PC-9 (cell line): ENCODE results near the gene ABI3BP. TPM values are rescaled to one million over a fixed set of nuclear protein-coding genes. Genes with fewer than 3 reads are reported as not detected.

Source experiments
- BruUV-seq: library from RNA; stranded (reverse); fragments of 400-500 nt; replicated peaks from 2 replicates; lab custom pipeline; 2021; lab: Mats Ljungman, UMichigan
- CTCF ChIA-PET: fragments of 300-600 bp; sonication (Branson Sonifier 250); formaldehyde crosslinking; loops from one replicate; lab custom pipeline; 2022; ENCODE audit warnings: antibody characterized with exemption; lab: Charles Lee
- POLR2A ChIA-PET: fragments of 300-600 bp; sonication (Branson Sonifier 250); formaldehyde crosslinking; loops from one replicate; lab custom pipeline; 2022; ENCODE audit warnings: antibody characterized with exemption; ENCODE audit not compliant: unreplicated experiment; lab: Charles Lee
- DNase-seq, 2 experiments: peaks; one replicate each; pipeline versions ENCODE4 v3.0.0 to v3.0.0-alpha.2; 2015 to 2022; ENCODE audit warnings: mixed read lengths in 1 of 2
- H2AFZ ChIP-seq: fragments of 200-600 bp; sonication (generic); 2 replicates; pipeline ENCODE4 v1.8.1; 2017; ENCODE audit warnings: antibody characterized with exemption
- H3F3A ChIP-seq: fragments of 200-600 bp; sonication (generic); 2 replicates; pipeline ENCODE4 v1.8.1; 2017; ENCODE audit warnings: antibody characterized with exemption, mild to moderate bottlenecking, low read depth; ENCODE audit not compliant: insufficient read depth
- H3K27ac ChIP-seq: fragments of 200-600 bp; sonication (generic); 2 replicates; pipeline ENCODE4 v1.6.1; 2016; ENCODE audit warnings: mixed run types
- H3K27me3 ChIP-seq: fragments of 200-600 bp; sonication (generic); 2 replicates; pipeline ENCODE4 v1.6.1; 2016; ENCODE audit warnings: low read depth, mixed run types; ENCODE audit not compliant: insufficient read depth
- H3K36me3 ChIP-seq: fragments of 200-600 bp; sonication (generic); 2 replicates; pipeline ENCODE4 v1.6.1; 2016; ENCODE audit warnings: low read depth, mixed run types
- H3K4me1 ChIP-seq: fragments of 200-600 bp; sonication (generic); replicated peaks from 2 replicates; pipeline ENCODE4 v1.6.1; 2016; ENCODE audit warnings: mixed run types; ENCODE audit not compliant: insufficient read depth
- H3K4me2 ChIP-seq: fragments of 200-600 bp; sonication (generic); 2 replicates; pipeline ENCODE4 v1.6.1; 2017; ENCODE audit warnings: mixed run types
- H3K4me3 ChIP-seq: fragments of 200-600 bp; sonication (generic); 2 replicates; pipeline ENCODE4 v1.6.1; 2016; ENCODE audit warnings: mixed run types
- H3K79me2 ChIP-seq: fragments of 200-600 bp; sonication (generic); 2 replicates; pipeline ENCODE4 v1.6.1; 2017; ENCODE audit warnings: low read depth, mixed run types
- H3K9me2 ChIP-seq: fragments of 200-600 bp; sonication (generic); 2 replicates; pipeline ENCODE4 v1.8.1; 2017; ENCODE audit warnings: mild to moderate bottlenecking; ENCODE audit not compliant: insufficient read depth
- H3K9me3 ChIP-seq: fragments of 200-600 bp; sonication (generic); 2 replicates; pipeline ENCODE4 v1.8.1; 2016; ENCODE audit warnings: low read depth; ENCODE audit not compliant: insufficient read depth
- H4K20me1 ChIP-seq: fragments of 200-600 bp; sonication (generic); 2 replicates; pipeline ENCODE4 v1.8.1; 2017; ENCODE audit not compliant: insufficient read depth
- EZH2 ChIP-seq: fragments of 200-600 bp; sonication (generic); IDR thresholded peaks from 2 replicates; pipeline ENCODE4 v1.8.0; 2017; ENCODE audit warnings: antibody characterized with exemption, low read depth
- intact Hi-C: fragments of 100-400 bp; cut with micrococcal nuclease; formaldehyde crosslinking; loops from one replicate; pipeline ENCODE4 v1.10.0; 2022; ENCODE audit not compliant: unreplicated experiment
- total RNA-seq: library from RNA; stranded (reverse); gene quantifications from 2 replicates; pipeline ENCODE4 v1.2.3, GENCODE V29; 2021
- TF ChIP-seq, protein P1 (sequence below): fragments of 200-600 bp; sonication (generic); conservative IDR thresholded peaks from 2 replicates; pipeline ENCODE4 v1.6.1; 2017; ENCODE audit warnings: mixed run types, antibody characterized with exemption, mild to moderate bottlenecking, moderate library complexity

Gene ABI3BP
- total RNA-seq, 1 experiment from 2014 or later: 4.2 TPM

- Histone ChIP-seq H3F3A (no peaks in the 10 kb centered on the region), H3K27ac (no peak overlapping the region), H3K4me3 (no peak overlapping the region), H3K27me3 (no peaks in the 10 kb centered on the region), H3K4me2 (no peak overlapping the region), H4K20me1 (no peaks in the 10 kb centered on the region), H2AFZ (no peak overlapping the region), H3K36me3 (no peaks in the 10 kb centered on the region), H3K9me2 (no peaks in the 10 kb centered on the region; the same call in 1 of the 2 replicates), H3K4me1 (no peaks in the 10 kb centered on the region), H3K79me2 (no peaks in the 10 kb centered on the region), H3K9me3 (no peaks in the 10 kb centered on the region)
- CTCF ChIA-PET: no interaction called here
- POLR2A ChIA-PET: interaction anchor here (0.6 to 0.7 kb wide), 2 partner anchors 26 to 38 kb away, joined by 3 to 11 read pairs; no protein-coding TSS in a partner anchor
- no peak for DNase-seq
- intact Hi-C loops: loop anchor here (5.0 kb wide), 1 partner anchor 203 kb away; no protein-coding TSS in a partner anchor
- no peak for TF ChIP-seq EZH2
- TF ChIP-seq, protein P1, sequence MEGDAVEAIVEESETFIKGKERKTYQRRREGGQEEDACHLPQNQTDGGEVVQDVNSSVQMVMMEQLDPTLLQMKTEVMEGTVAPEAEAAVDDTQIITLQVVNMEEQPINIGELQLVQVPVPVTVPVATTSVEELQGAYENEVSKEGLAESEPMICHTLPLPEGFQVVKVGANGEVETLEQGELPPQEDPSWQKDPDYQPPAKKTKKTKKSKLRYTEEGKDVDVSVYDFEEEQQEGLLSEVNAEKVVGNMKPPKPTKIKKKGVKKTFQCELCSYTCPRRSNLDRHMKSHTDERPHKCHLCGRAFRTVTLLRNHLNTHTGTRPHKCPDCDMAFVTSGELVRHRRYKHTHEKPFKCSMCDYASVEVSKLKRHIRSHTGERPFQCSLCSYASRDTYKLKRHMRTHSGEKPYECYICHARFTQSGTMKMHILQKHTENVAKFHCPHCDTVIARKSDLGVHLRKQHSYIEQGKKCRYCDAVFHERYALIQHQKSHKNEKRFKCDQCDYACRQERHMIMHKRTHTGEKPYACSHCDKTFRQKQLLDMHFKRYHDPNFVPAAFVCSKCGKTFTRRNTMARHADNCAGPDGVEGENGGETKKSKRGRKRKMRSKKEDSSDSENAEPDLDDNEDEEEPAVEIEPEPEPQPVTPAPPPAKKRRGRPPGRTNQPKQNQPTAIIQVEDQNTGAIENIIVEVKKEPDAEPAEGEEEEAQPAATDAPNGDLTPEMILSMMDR: no peak
- no TSS peak for BruUV-seq
These were observed 966 bp upstream of the ABI3BP start for GRCh38 chr3:100994187-100994586.

- no peak for TF ChIP-seq EZH2
- TF ChIP-seq, protein P1: no peak
- H3K4me3 ChIP-seq: no peak overlapping the region
- intact Hi-C loops: loop anchor here (1.0 to 5.0 kb wide), 2 partner anchors 44 to 205 kb away; no protein-coding TSS in a partner anchor
- no peaks in the 10 kb centered on the region for H3K9me3 ChIP-seq
- TSS peak; percentile 47 for BruUV-seq
- no peaks in the 10 kb centered on the region for H3K79me2 ChIP-seq
- no peaks in the 10 kb centered on the region for H3K4me1 ChIP-seq
- H3K4me2 ChIP-seq: no peak overlapping the region
- H4K20me1 ChIP-seq: no peaks in the 10 kb centered on the region
- H3K27me3 ChIP-seq: no peaks in the 10 kb centered on the region
- POLR2A ChIA-PET: interaction anchor here (0.7 kb wide), 1 partner anchor 117 kb away, joined by 6 read pairs; no protein-coding TSS in a partner anchor
- peak; percentile 14 to 33 for DNase-seq
- H3K36me3 ChIP-seq: no peaks in the 10 kb centered on the region
- H3K27ac ChIP-seq: no peak overlapping the region
- H3F3A ChIP-seq: no peaks in the 10 kb centered on the region
- CTCF ChIA-PET: no interaction called here
- H2AFZ ChIP-seq: peak overlapping the region; percentile 55; the same call in 1 of the 2 replicates
- H3K9me2 ChIP-seq: no peaks in the 10 kb centered on the region
These were observed 799 bp downstream of the ABI3BP start for GRCh38 chr3:100992231-100993012.

- no peaks in the 10 kb centered on the region for H3K36me3 ChIP-seq
- no peaks in the 10 kb centered on the region for H3K9me3 ChIP-seq
- no peaks in the 10 kb centered on the region for H3K9me2 ChIP-seq
- H3K4me1 ChIP-seq: no peaks in the 10 kb centered on the region
- no peaks in the 10 kb centered on the region for H3K79me2 ChIP-seq
- no peak for TF ChIP-seq EZH2
- TF ChIP-seq, protein P1: no peak
- CTCF ChIA-PET: no interaction called here
- POLR2A ChIA-PET: no interaction called here
- no peak overlapping the region for H3K4me2 ChIP-seq
- H2AFZ ChIP-seq: peak overlapping the region; percentile 44; the same call in 1 of the 2 replicates
- intact Hi-C loops: no loop called here
- no peak overlapping the region for H3K4me3 ChIP-seq
- H4K20me1 ChIP-seq: no peaks in the 10 kb centered on the region
- BruUV-seq: no TSS peak
- no peak overlapping the region for H3K27ac ChIP-seq
- H3K27me3 ChIP-seq: no peaks in the 10 kb centered on the region
- H3F3A ChIP-seq: no peaks in the 10 kb centered on the region
- DNase-seq: peak in 1 of 2 experiments; percentile 33
These were observed 5.1 kb downstream of the ABI3BP start for GRCh38 chr3:100988080-100988479.
